GM23338 (cell line): ENCODE data around the gene SMAP2. TPM values are rescaled to one million over a fixed set of nuclear protein-coding genes. Genes with fewer than 3 reads are reported as not detected.

Experiments
- ATAC-seq: fragments of 200-7000 bp; cut with Tn5 transposase; 3 replicates; pipeline ENCODE4 v1.9.1; 2020
- DNase-seq: peaks from one replicate; pipeline ENCODE4 v3.0.0-alpha.2; 2015; ENCODE audit warnings: low spot score
- H2AFZ ChIP-seq: fragments of 200-600 bp; sonication (generic); 2 replicates; pipeline ENCODE4 v1.8.0; 2016; ENCODE audit warnings: antibody characterized with exemption, mild to moderate bottlenecking, moderate library complexity
- H3F3A ChIP-seq: fragments of 200-600 bp; sonication (generic); replicated peaks from 2 replicates; pipeline ENCODE4 v1.8.0; 2017; ENCODE audit warnings: antibody characterized with exemption, mixed run types, low read depth
- H3K27ac ChIP-seq: fragments of 200-600 bp; sonication (generic); 2 replicates; pipeline ENCODE4 v1.6.1; 2016; ENCODE audit warnings: low read depth
- H3K27me3 ChIP-seq: fragments of 200-600 bp; sonication (generic); 2 replicates; pipeline ENCODE4 v1.8.0; 2016; ENCODE audit warnings: mild to moderate bottlenecking, mixed run types, moderate library complexity; ENCODE audit not compliant: insufficient read depth
- H3K36me3 ChIP-seq: fragments of 200-600 bp; sonication (generic); 2 replicates; pipeline ENCODE4 v1.8.0; 2016; ENCODE audit warnings: mild to moderate bottlenecking; ENCODE audit not compliant: insufficient read depth
- H3K4me1 ChIP-seq: fragments of 200-600 bp; sonication (generic); 2 replicates; pipeline ENCODE4 v1.8.0; 2016; ENCODE audit warnings: mild to moderate bottlenecking, moderate library complexity; ENCODE audit not compliant: insufficient read depth
- H3K4me2 ChIP-seq: fragments of 200-600 bp; sonication (generic); 2 replicates; pipeline ENCODE4 v1.7.1; 2017; ENCODE audit warnings: mixed run types
- H3K4me3 ChIP-seq: fragments of 200-600 bp; sonication (generic); 2 replicates; pipeline ENCODE4 v1.6.1; 2016; ENCODE audit warnings: mixed run types
- H3K79me2 ChIP-seq: fragments of 200-600 bp; sonication (generic); replicated peaks from 2 replicates; pipeline ENCODE4 v1.8.0; 2017; ENCODE audit warnings: mild to moderate bottlenecking; ENCODE audit not compliant: insufficient read depth
- H3K9me2 ChIP-seq: fragments of 200-600 bp; sonication (generic); 2 replicates; pipeline ENCODE4 v1.8.0; 2017; ENCODE audit not compliant: insufficient read depth
- H4K20me1 ChIP-seq: fragments of 200-600 bp; sonication (generic); replicated peaks from 2 replicates; pipeline ENCODE4 v1.8.0; 2017; ENCODE audit warnings: mild to moderate bottlenecking; ENCODE audit not compliant: insufficient read depth
- H3K27ac Mint-ChIP-seq: 2 replicates; pipeline ENCODE4 v1.8.0; 2020; ENCODE audit warnings: inconsistent platforms, mild to moderate bottlenecking, moderate library complexity, mixed read lengths
- H3K27me3 Mint-ChIP-seq: 3 replicates; pipeline ENCODE4 v1.8.0; 2022; ENCODE audit warnings: low read depth, mild to moderate bottlenecking, moderate library complexity, mixed read lengths, inconsistent platforms; ENCODE audit not compliant: insufficient read depth, poor library complexity
- H3K36me3 Mint-ChIP-seq: 3 replicates; pipeline ENCODE4 v1.8.0; 2021; ENCODE audit warnings: low read depth, mild to moderate bottlenecking, inconsistent platforms, moderate library complexity, mixed read lengths
- H3K4me1 Mint-ChIP-seq: 3 replicates; pipeline ENCODE4 v1.8.0; 2020; ENCODE audit warnings: mild to moderate bottlenecking, inconsistent platforms, mixed read lengths
- H3K4me3 Mint-ChIP-seq: 3 replicates; pipeline ENCODE4 v1.8.0; 2021; ENCODE audit warnings: moderate library complexity, mild to moderate bottlenecking, inconsistent platforms, mixed read lengths
- H3K9me3 Mint-ChIP-seq: 3 replicates; pipeline ENCODE4 v1.8.0; 2020; ENCODE audit warnings: moderate library complexity, mild to moderate bottlenecking, inconsistent platforms, mixed read lengths
- CREB1 ChIP-seq: fragments of 250-450 bp; sonication (Bioruptor Pico); IDR thresholded peaks from 2 replicates; pipeline ENCODE4 v1.5.0; 2020; ENCODE audit warnings: low read depth, mild to moderate bottlenecking, moderate library complexity
- EZH2 ChIP-seq: fragments of 200-600 bp; sonication (generic); IDR thresholded peaks from one replicate; pipeline ENCODE4 v1.8.0; 2017; ENCODE audit warnings: antibody characterized with exemption, mild to moderate bottlenecking, low read depth; ENCODE audit not compliant: unreplicated experiment
- EZH2phosphoT487 ChIP-seq: fragments of 200-600 bp; sonication (generic); IDR thresholded peaks from one replicate; pipeline ENCODE4 v1.8.1; 2018; ENCODE audit warnings: antibody characterized with exemption; ENCODE audit not compliant: unreplicated experiment
- JUNB ChIP-seq: IDR thresholded peaks from one replicate; pipeline ENCODE4 v1.6.1; 2016; ENCODE audit warnings: antibody characterized with exemption; ENCODE audit not compliant: unreplicated experiment
- NANOG ChIP-seq: IDR thresholded peaks from 2 replicates; pipeline ENCODE4 v1.6.1; 2016; ENCODE audit warnings: antibody characterized with exemption, borderline replicate concordance
- POLR2AphosphoS5 ChIP-seq: IDR thresholded peaks from 2 replicates; pipeline ENCODE4 v1.6.1; 2016; ENCODE audit warnings: antibody characterized with exemption, low read depth
- STAT1 ChIP-seq: IDR thresholded peaks from one replicate; pipeline ENCODE4 v1.6.1; 2016; ENCODE audit warnings: antibody characterized with exemption; ENCODE audit not compliant: unreplicated experiment
- ZNF114 ChIP-seq: fragments of 250-450 bp; sonication (Bioruptor Pico); IDR thresholded peaks from 2 replicates; pipeline ENCODE4 v1.5.0; 2020; ENCODE audit warnings: mild to moderate bottlenecking, moderate library complexity
- ZNF331 ChIP-seq: fragments of 250-450 bp; sonication (Bioruptor Pico); IDR thresholded peaks from 2 replicates; pipeline ENCODE4 v1.5.0; 2020; ENCODE audit warnings: low read depth, mild to moderate bottlenecking, moderate library complexity
- polyA plus RNA-seq: library from polyadenylated mRNA; unstranded; fragments of >200 nt; fragmentation: Nextera tagmentation; extraction: Ambion mirVana; gene quantifications from 2 replicates; pipeline ENCODE4 v1.2.1, GENCODE V29; 2016
- total RNA-seq: library from RNA; depleted of rRNA; stranded (reverse); fragments of >200 nt; shearing (Covaris generic); gene quantifications from 2 replicates; pipeline ENCODE4 v1.2.3, GENCODE V29; 2014
- TF ChIP-seq, protein P1 (sequence below): fragments of 250-450 bp; sonication (Bioruptor Pico); IDR thresholded peaks from 2 replicates; pipeline ENCODE4 v1.5.0; 2020; ENCODE audit warnings: mild to moderate bottlenecking, moderate library complexity
- TF ChIP-seq, protein P2 (sequence below), 2 experiments: fragments of 200-600 bp in 1 of 2; sonication (generic) in 1 of 2; conservative IDR thresholded peaks; 2 replicates each; pipeline versions ENCODE4 v1.5.1 to v1.6.1; 2016 to 2017; ENCODE audit warnings: antibody characterized with exemption in 2 of 2, low read depth in 2 of 2, mild to moderate bottlenecking in 2 of 2, moderate library complexity in 1 of 2
- TF ChIP-seq, protein P3 (sequence below): IDR thresholded peaks from one replicate; pipeline ENCODE4 v1.6.1; 2018; ENCODE audit warnings: antibody characterized with exemption; ENCODE audit not compliant: unreplicated experiment
- TF ChIP-seq, protein P4 (sequence below): IDR thresholded peaks from 2 replicates; pipeline ENCODE4 v1.6.1; 2016; ENCODE audit warnings: antibody characterized with exemption

SMAP2 gene
- total and polyA plus RNA-seq, 2 experiments from 2014 or later: 2.9 to 4.8 TPM

DNA sequence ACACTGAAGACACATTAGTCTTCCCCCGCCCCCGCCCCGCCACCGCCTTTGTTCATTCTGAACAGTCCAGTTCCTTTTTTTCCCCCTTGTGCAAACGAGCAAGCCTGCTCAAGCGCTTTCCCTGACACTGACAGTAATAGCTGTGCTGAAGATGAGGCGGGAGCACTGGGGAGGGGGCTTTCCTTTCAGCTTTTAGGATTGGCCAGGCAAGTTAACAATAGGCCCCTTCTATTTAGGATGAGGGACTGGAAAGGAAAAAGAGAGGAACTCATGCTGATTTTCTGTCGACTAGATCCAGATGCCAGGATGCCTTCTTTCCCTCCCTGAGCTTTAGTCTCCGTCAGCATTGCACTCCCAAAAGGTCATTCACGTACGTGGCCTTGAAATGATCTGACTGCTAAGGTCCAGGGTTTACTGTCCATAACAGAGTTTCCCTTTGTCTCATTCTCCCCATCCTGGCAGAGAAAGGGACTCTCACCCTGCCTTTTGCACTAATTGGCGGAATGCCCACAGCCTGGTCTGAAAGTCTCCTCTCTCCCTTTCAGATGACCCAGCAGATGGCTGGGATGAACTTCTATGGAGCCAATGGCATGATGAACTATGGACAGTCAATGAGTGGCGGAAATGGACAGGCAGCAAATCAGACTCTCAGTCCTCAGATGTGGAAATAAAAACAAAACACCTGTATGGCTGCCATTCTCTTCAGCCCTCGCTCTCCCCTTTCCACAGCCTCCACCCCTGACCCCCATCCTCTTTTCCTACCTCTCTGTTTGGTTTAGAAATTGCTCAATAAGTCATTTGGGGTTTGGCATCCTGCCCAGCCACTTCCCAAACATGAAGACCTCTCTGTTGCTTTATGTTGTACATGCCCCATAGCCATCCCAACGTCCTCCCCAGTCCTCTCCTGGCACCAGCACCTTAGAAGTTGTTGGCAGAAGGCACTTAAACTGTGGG, 48.2 kb downstream of the SMAP2 start:
- H4K20me1 ChIP-seq: no peaks in the 10 kb centered on the region
- H3K9me3 Mint-ChIP-seq: no peaks in the 10 kb centered on the region
- H3K36me3 ChIP-seq: no peaks in the 10 kb centered on the region
- no peak overlapping the region for H3K27ac ChIP-seq
- DNase-seq: no peak
- ATAC-seq: peak; percentile 56
- no peak overlapping the region for H3K4me3 ChIP-seq
- H3K4me3 Mint-ChIP-seq: no peak overlapping the region
- H3K9me2 ChIP-seq: no peaks in the 10 kb centered on the region
- H3K36me3 Mint-ChIP-seq: no peaks in the 10 kb centered on the region
- H3K79me2 ChIP-seq: no peaks in the 10 kb centered on the region
- H3K4me1 ChIP-seq: no peaks in the 10 kb centered on the region
- peaks cover 4% of the 10 kb centered on the region for H3K4me1 Mint-ChIP-seq
- H3F3A ChIP-seq: no peaks in the 10 kb centered on the region
- H3K27me3 ChIP-seq: no peaks in the 10 kb centered on the region
- H3K27ac Mint-ChIP-seq: no peak overlapping the region
- TF ChIP-seq ZNF331 (CRISPR knock-in tag): no peak
- TF ChIP-seq, protein P1, sequence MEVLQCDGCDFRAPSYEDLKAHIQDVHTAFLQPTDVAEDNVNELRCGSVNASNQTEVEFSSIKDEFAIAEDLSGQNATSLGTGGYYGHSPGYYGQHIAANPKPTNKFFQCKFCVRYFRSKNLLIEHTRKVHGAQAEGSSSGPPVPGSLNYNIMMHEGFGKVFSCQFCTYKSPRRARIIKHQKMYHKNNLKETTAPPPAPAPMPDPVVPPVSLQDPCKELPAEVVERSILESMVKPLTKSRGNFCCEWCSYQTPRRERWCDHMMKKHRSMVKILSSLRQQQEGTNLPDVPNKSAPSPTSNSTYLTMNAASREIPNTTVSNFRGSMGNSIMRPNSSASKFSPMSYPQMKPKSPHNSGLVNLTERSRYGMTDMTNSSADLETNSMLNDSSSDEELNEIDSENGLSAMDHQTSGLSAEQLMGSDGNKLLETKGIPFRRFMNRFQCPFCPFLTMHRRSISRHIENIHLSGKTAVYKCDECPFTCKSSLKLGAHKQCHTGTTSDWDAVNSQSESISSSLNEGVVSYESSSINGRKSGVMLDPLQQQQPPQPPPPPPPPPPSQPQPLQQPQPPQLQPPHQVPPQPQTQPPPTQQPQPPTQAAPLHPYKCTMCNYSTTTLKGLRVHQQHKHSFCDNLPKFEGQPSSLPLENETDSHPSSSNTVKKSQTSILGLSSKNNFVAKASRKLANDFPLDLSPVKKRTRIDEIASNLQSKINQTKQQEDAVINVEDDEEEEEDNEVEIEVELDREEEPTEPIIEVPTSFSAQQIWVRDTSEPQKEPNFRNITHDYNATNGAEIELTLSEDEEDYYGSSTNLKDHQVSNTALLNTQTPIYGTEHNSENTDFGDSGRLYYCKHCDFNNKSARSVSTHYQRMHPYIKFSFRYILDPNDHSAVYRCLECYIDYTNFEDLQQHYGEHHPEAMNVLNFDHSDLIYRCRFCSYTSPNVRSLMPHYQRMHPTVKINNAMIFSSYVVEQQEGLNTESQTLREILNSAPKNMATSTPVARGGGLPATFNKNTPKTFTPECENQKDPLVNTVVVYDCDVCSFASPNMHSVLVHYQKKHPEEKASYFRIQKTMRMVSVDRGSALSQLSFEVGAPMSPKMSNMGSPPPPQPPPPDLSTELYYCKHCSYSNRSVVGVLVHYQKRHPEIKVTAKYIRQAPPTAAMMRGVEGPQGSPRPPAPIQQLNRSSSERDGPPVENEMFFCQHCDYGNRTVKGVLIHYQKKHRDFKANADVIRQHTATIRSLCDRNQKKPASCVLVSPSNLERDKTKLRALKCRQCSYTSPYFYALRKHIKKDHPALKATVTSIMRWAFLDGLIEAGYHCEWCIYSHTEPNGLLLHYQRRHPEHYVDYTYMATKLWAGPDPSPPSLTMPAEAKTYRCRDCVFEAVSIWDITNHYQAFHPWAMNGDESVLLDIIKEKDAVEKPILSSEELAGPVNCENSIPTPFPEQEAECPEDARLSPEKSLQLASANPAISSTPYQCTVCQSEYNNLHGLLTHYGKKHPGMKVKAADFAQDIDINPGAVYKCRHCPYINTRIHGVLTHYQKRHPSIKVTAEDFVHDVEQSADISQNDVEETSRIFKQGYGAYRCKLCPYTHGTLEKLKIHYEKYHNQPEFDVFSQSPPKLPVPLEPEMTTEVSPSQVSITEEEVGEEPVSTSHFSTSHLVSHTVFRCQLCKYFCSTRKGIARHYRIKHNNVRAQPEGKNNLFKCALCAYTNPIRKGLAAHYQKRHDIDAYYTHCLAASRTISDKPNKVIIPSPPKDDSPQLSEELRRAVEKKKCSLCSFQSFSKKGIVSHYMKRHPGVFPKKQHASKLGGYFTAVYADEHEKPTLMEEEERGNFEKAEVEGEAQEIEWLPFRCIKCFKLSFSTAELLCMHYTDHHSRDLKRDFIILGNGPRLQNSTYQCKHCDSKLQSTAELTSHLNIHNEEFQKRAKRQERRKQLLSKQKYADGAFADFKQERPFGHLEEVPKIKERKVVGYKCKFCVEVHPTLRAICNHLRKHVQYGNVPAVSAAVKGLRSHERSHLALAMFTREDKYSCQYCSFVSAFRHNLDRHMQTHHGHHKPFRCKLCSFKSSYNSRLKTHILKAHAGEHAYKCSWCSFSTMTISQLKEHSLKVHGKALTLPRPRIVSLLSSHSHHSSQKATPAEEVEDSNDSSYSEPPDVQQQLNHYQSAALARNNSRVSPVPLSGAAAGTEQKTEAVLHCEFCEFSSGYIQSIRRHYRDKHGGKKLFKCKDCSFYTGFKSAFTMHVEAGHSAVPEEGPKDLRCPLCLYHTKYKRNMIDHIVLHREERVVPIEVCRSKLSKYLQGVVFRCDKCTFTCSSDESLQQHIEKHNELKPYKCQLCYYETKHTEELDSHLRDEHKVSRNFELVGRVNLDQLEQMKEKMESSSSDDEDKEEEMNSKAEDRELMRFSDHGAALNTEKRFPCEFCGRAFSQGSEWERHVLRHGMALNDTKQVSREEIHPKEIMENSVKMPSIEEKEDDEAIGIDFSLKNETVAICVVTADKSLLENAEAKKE (CRISPR knock-in tag): no peak
- no peak for TF ChIP-seq JUNB
- no peak for TF ChIP-seq POLR2AphosphoS5
- no peak for TF ChIP-seq EZH2phosphoT487
- TF ChIP-seq, protein P2, sequence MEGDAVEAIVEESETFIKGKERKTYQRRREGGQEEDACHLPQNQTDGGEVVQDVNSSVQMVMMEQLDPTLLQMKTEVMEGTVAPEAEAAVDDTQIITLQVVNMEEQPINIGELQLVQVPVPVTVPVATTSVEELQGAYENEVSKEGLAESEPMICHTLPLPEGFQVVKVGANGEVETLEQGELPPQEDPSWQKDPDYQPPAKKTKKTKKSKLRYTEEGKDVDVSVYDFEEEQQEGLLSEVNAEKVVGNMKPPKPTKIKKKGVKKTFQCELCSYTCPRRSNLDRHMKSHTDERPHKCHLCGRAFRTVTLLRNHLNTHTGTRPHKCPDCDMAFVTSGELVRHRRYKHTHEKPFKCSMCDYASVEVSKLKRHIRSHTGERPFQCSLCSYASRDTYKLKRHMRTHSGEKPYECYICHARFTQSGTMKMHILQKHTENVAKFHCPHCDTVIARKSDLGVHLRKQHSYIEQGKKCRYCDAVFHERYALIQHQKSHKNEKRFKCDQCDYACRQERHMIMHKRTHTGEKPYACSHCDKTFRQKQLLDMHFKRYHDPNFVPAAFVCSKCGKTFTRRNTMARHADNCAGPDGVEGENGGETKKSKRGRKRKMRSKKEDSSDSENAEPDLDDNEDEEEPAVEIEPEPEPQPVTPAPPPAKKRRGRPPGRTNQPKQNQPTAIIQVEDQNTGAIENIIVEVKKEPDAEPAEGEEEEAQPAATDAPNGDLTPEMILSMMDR (conservative IDR thresholded peaks at IDR 0.05; ENCODE audit: low read depth in 2 of 2): no peak
- TF ChIP-seq, protein P3, sequence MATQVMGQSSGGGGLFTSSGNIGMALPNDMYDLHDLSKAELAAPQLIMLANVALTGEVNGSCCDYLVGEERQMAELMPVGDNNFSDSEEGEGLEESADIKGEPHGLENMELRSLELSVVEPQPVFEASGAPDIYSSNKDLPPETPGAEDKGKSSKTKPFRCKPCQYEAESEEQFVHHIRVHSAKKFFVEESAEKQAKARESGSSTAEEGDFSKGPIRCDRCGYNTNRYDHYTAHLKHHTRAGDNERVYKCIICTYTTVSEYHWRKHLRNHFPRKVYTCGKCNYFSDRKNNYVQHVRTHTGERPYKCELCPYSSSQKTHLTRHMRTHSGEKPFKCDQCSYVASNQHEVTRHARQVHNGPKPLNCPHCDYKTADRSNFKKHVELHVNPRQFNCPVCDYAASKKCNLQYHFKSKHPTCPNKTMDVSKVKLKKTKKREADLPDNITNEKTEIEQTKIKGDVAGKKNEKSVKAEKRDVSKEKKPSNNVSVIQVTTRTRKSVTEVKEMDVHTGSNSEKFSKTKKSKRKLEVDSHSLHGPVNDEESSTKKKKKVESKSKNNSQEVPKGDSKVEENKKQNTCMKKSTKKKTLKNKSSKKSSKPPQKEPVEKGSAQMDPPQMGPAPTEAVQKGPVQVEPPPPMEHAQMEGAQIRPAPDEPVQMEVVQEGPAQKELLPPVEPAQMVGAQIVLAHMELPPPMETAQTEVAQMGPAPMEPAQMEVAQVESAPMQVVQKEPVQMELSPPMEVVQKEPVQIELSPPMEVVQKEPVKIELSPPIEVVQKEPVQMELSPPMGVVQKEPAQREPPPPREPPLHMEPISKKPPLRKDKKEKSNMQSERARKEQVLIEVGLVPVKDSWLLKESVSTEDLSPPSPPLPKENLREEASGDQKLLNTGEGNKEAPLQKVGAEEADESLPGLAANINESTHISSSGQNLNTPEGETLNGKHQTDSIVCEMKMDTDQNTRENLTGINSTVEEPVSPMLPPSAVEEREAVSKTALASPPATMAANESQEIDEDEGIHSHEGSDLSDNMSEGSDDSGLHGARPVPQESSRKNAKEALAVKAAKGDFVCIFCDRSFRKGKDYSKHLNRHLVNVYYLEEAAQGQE: no peak
- TF ChIP-seq, protein P4, sequence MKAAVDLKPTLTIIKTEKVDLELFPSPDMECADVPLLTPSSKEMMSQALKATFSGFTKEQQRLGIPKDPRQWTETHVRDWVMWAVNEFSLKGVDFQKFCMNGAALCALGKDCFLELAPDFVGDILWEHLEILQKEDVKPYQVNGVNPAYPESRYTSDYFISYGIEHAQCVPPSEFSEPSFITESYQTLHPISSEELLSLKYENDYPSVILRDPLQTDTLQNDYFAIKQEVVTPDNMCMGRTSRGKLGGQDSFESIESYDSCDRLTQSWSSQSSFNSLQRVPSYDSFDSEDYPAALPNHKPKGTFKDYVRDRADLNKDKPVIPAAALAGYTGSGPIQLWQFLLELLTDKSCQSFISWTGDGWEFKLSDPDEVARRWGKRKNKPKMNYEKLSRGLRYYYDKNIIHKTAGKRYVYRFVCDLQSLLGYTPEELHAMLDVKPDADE: no peak
- TF ChIP-seq ZNF114 (CRISPR knock-in tag): no peak
- no peak for TF ChIP-seq STAT1
- TF ChIP-seq EZH2: no peak
- TF ChIP-seq NANOG: no peak
- TF ChIP-seq CREB1 (CRISPR knock-in tag): no peak
- H3K4me2 ChIP-seq: no peak overlapping the region
- peaks cover 2% of the 10 kb centered on the region for H3K27me3 Mint-ChIP-seq
- H2AFZ ChIP-seq: no peak overlapping the region
